Bronchial epithelial cell (primary cell): ENCODE measurements around the gene PIK3IP1. TPM values are rescaled to one million over a fixed set of nuclear protein-coding genes. Genes with fewer than 3 reads are reported as not detected.
"Not testable (repeated sequence)": the region's sequence is repeated elsewhere in the genome, so short reads cannot be mapped to it uniquely, and the experiment has no call there.

Experiments
- DNase-seq: peaks from one replicate; pipeline ENCODE4 v3.0.0-alpha.2; 2010; ENCODE audit warnings: low read depth
- FAIRE-seq: peaks from 2 replicates; lab custom pipeline; 2011; peaks lifted over from hg19 to GRCh38; lab: Jason Lieb, UNC
- H3K27me3 ChIP-seq: 2 replicates; pipeline ENCODE4 v1.5.1; 2011; ENCODE audit warnings: low read length; ENCODE audit not compliant: control insufficient read depth, insufficient read depth
- H3K36me3 ChIP-seq: 2 replicates; pipeline ENCODE4 v1.5.1; 2011; ENCODE audit warnings: low read length; ENCODE audit not compliant: control insufficient read depth, insufficient read depth
- H3K4me3 ChIP-seq: 2 replicates; pipeline ENCODE4 v1.5.1; 2011; ENCODE audit warnings: mild to moderate bottlenecking, low read depth, low read length, control low read depth
- CTCF ChIP-seq: IDR thresholded peaks from 2 replicates; pipeline ENCODE4 v1.5.1; 2011; ENCODE audit warnings: mild to moderate bottlenecking, moderate library complexity, low read length, control low read depth, inconsistent platforms; ENCODE audit not compliant: insufficient read depth, severe bottlenecking
- total RNA-seq: library from RNA; depleted of rRNA; stranded (reverse); fragments of >200 nt; gene quantifications from 2 replicates; pipeline ENCODE4 v1.2.1, GENCODE V29; 2014

PIK3IP1 gene
- total RNA-seq, 1 donor from 2014 or later: 6.3 TPM

DNA sequence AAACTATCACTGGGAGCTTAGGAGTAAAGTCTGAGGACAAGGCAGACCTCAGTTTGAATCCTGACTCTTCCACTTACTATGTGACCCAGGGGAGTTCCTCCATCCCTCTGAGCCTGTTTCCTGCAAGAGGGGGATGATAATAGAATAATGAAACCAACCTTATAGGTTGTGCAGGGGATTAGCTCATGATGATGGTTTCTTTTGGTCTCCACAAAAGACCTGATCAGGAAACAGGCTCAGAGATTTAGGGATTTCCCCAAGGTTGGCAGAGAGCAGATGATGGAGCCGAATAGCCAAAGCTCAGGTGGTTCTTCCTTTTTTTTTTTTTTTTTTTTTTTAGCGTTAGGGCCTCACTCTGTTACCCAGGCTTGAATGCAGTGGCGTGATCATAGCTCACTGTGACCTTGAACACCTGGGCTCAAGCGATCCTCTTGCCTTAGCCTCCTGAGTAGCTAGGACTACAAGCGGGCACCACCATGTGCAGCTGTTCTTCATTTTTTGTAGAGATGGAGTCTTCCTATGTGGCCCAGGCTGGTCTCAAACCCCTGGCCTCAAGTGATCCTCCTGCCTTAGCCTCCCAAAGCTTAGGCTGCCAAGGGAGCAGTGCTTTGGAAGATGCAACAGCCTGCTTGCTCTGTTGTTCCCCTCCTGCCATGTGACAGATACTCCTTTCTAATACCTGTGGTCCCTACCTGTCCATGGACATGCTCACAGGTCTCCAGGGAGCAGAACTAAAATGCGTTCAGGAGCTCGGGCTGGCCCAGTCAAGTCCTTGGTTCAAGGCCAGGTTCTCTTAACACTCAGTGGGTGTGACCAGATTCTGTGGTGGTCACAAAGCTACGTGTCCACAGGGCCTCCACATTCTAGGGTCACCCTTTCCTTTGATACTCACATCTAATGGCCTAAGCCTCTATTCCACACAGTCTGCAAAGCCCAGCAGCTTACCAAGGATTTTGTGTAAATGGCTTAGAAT lies 31.6 kb upstream of the PIK3IP1 start:
- no peak for TF ChIP-seq CTCF
- H3K4me3 ChIP-seq: no peak overlapping the region
- H3K36me3 ChIP-seq: no peaks in the 10 kb centered on the region
- no peaks in the 10 kb centered on the region for H3K27me3 ChIP-seq
- no peak for DNase-seq
- FAIRE-seq: no peak

- no peak for TF ChIP-seq CTCF
- no peaks in the 10 kb centered on the region for H3K27me3 ChIP-seq
- no peak overlapping the region for H3K4me3 ChIP-seq
- no peak for DNase-seq
- no peaks in the 10 kb centered on the region for H3K36me3 ChIP-seq
- no peak for FAIRE-seq
Measured at GRCh38 chr22:31321421-31321820, 29.1 kb upstream of the PIK3IP1 start.

DNA sequence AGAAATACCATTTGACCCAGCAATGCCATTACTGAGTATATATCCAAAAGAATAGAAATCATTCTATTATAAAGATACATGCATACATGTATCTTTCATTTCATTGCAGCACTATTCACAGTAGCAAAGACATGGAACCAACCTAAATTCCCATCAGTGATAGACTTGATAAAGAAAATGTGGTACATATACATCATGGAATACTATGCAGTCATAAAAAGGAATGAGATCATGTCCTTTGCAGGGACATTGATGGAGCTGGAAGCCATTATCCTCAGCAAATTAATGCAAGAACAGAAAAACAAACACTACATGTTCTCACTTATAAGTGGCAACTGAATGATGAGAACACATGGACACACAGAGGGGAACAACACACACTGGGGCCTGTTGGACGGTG lies 21.9 kb upstream of the PIK3IP1 start:
- H3K36me3 ChIP-seq, H3K27me3 ChIP-seq, FAIRE-seq, H3K4me3 ChIP-seq, DNase-seq: not testable (repeated sequence)

- Histone ChIP-seq H3K36me3 (no peaks in the 10 kb centered on the region), H3K27me3 (no peaks in the 10 kb centered on the region), H3K4me3 (no peak overlapping the region)
- FAIRE-seq: no peak
- TF ChIP-seq CTCF: peak; percentile 80
- DNase-seq: peak; percentile 93
Measured at GRCh38 chr22:31313366-31314147, 21.3 kb upstream of the PIK3IP1 start.

- Histone ChIP-seq H3K36me3 (no peaks in the 10 kb centered on the region), H3K27me3 (no peaks in the 10 kb centered on the region), H3K4me3 (no peak overlapping the region)
- no peak for TF ChIP-seq CTCF
- FAIRE-seq: no peak
- DNase-seq: no peak
Measured at GRCh38 chr22:31308181-31308580, 15.9 kb upstream of the PIK3IP1 start.

DNA sequence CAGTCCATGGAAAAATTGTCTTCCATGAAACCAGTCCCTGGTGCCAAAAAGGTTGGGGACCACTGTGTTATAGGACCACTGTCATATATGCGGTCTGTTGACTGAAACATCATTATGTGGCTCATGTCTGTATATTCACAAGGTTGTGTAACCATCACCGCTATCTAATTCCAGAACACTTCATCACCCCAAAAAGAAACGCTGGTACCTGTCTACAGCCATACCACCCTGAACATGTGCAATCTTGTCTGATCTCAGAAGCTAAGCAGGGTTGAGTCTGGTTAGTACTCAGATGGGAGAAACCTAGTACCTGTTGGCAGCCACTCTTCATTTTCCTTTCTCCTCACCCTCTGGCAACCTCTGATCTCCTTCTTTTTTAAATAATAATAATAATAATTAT lies 12.9 kb upstream of the PIK3IP1 start:
- peak; percentile 82 for FAIRE-seq
- no peaks in the 10 kb centered on the region for H3K36me3 ChIP-seq
- DNase-seq: peak; percentile 97
- TF ChIP-seq CTCF: no peak
- H3K4me3 ChIP-seq: no peak overlapping the region
- no peaks in the 10 kb centered on the region for H3K27me3 ChIP-seq
